Colonic mucosa (tissue), 4 donors: ENCODE results near the gene C4orf54. TPM values are rescaled to one million over a fixed set of nuclear protein-coding genes. Genes with fewer than 3 reads are reported as not detected.

ENCODE experiments used
- DNase-seq: peaks from one replicate; pipeline ENCODE4 v3.0.0-alpha.2; 2020
- H3K27ac ChIP-seq: fragments of 200-600 bp; one replicate; pipeline ENCODE4 v1.8.0; 2021
- H3K27me3 ChIP-seq: fragments of 200-600 bp; one replicate; pipeline ENCODE4 v1.8.0; 2021
- H3K36me3 ChIP-seq: fragments of 200-600 bp; one replicate; pipeline ENCODE4 v1.8.0; 2021
- H3K4me1 ChIP-seq: fragments of 200-600 bp; one replicate; pipeline ENCODE4 v1.8.0; 2021; ENCODE audit warnings: mild to moderate bottlenecking
- H3K4me3 ChIP-seq: fragments of 200-600 bp; one replicate; pipeline ENCODE4 v1.8.0; 2021
- H3K9ac ChIP-seq, 2 donors: one replicate each; pipeline ENCODE4 v1.7.0; 2013; ENCODE audit warnings: control low read depth in 2 of 2, low read depth in 2 of 2, low read length in 2 of 2
- H3K9me3 ChIP-seq: fragments of 200-600 bp; one replicate; pipeline ENCODE4 v1.8.0; 2021
- intact Hi-C: fragments of 100-400 bp; cut with DNase I; formaldehyde crosslinking; loops from one replicate; pipeline ENCODE4 v1.14.1; 2022
- total RNA-seq, 2 donors: library from RNA; stranded (reverse); fragmentation: NEBNext Ultra II Directional in 1 of 2; extraction: Animal tissue kit (Norgen Biotek cat#: 25700) in 1 of 2; gene quantifications; one replicate each; pipeline ENCODE4 v1.2.1, GENCODE V29; 2021
- TF ChIP-seq, protein P1 (sequence below): fragments of 200-600 bp; IDR thresholded peaks from one replicate; pipeline ENCODE4 v1.8.0; 2022; ENCODE audit warnings: antibody characterized with exemption, mild to moderate bottlenecking
- donor health status: healthy.
- donor health status: DM: no; HTN: no; CAD: no.
- donor health status: DM: no; HTN: no; CAD: no.

The C4orf54 gene
- total RNA-seq, 2 donors from 2014 or later, result 0.27 TPM; not detected in 1

DNA sequence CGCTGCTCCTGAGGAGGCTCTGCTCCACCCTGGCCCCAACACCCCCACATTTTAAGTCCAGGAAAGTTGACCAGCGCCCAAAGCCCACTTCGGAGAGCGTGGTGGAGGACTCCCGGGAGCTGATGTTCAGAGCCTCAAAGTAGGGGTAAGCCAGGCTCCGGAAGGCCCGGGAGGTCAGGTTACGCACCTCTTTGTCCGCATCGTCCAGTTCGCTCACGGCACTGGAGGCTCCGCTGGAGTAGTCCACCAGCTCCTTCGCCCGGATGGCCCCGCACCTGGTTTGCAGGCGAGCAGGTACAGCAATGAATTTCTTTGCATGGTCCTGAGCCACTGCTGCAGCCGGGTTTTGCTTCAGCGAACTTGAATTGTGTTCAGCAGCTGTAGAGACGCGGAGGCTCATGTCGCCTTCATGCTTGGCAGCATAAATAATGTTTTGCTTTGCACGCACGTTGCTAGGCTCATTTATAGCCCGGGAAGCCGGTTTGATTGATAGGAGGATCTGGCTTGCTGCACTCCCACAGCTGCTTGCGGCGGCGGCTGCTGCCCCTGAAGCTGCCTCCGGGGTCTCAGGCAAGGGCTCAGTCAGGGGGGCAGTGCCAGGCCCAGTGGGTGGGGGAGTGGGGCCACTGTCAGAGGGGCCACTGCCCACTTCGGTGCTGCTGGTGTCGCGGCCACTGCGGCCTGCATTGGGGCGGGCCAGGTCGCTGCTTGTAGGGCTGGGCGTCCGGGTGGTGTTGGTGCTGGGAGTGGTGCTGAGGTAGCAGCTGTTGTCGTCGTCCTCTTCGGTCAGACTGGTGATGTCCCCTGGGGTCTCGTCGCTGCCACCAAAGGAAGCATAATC is 4.8 kb downstream of the C4orf54 start:
- Histone ChIP-seq H3K36me3 (no peaks in the 10 kb centered on the region), H3K4me3 (no peak overlapping the region), H3K4me1 (no peaks in the 10 kb centered on the region), H3K9me3 (no peaks in the 10 kb centered on the region), H3K27ac (no peak overlapping the region), H3K9ac (no peak overlapping the region), H3K27me3 (no peaks in the 10 kb centered on the region)
- intact Hi-C loops, result no loop called here
- TF ChIP-seq, protein P1, sequence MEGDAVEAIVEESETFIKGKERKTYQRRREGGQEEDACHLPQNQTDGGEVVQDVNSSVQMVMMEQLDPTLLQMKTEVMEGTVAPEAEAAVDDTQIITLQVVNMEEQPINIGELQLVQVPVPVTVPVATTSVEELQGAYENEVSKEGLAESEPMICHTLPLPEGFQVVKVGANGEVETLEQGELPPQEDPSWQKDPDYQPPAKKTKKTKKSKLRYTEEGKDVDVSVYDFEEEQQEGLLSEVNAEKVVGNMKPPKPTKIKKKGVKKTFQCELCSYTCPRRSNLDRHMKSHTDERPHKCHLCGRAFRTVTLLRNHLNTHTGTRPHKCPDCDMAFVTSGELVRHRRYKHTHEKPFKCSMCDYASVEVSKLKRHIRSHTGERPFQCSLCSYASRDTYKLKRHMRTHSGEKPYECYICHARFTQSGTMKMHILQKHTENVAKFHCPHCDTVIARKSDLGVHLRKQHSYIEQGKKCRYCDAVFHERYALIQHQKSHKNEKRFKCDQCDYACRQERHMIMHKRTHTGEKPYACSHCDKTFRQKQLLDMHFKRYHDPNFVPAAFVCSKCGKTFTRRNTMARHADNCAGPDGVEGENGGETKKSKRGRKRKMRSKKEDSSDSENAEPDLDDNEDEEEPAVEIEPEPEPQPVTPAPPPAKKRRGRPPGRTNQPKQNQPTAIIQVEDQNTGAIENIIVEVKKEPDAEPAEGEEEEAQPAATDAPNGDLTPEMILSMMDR, result no peak
- DNase-seq, result no peak

DNA sequence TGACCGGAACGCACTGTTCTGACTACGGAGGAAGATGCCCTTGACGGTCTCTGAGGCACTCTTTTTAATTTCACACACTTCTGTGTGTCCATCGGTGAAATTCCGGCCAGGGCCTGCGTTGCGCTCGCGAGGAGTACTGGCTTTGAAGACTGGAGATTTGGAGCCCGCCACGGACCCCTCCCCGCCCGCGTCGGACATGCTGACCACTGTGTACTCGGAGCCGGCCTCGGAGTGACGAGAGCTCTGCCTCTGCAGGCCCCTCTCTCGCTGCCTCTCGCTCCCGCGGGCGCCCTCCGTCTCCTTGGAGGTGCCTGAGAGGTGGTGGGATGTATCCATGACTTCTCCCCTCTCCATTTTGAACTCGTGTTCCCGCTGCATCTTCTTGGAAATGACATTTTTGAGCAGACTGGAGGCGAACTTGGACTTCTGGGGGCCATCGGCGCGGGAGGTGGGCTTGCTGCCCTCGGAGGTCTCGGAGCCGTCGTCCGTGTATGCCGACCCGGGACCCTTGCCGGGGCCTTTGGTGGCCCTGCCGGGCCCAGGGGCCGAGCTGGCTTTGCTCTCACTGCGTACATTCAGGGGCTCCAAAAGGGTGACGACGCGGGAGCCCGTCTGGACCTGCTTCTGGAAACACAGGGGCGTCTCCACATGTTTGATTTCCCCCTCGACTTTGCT is 5.7 kb downstream of the C4orf54 start:
- Histone ChIP-seq H3K9ac (no peak overlapping the region), H3K27ac (no peak overlapping the region), H3K36me3 (no peaks in the 10 kb centered on the region), H3K4me1 (no peaks in the 10 kb centered on the region), H3K27me3 (no peaks in the 10 kb centered on the region), H3K4me3 (no peak overlapping the region), H3K9me3 (no peaks in the 10 kb centered on the region)
- intact Hi-C loops, result no loop called here
- DNase-seq, result no peak
- TF ChIP-seq, protein P1, result no peak

DNA sequence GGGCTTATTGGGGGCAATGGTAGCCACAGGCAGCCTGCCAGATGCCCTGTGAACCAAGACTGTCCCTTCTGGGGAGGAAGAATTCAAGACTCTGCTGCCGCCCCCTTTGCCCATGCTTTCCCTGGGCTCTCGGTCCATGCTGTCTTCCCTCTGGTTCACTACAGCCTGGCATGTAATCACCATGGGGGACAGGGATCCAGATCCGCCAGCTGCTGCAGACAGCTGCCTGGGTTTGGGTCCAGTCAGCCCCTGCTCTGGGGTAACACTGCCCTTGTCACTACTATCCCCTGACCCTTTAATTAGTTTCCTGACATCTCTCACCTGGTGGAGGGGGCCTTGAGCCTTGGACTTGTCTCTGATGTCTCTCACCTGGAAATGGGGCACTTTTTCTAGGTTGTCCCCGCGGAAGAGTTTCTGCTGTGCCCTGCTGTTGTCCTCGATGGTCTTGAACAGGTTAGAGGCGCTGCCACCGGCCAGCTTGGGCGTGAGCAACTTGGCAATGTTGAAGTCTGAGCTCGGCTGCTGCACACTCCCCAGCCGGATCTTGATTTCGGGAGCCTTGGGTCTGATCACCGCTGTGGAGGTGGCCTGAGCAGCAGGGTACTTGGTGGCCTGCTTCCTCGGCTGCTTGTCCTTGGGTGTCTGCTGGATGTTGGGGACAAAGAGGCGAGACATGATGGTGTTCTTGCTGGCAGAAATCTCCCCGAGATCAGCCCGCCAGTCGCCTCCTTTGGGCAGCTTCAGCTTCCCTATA is 6.4 kb downstream of the C4orf54 start:
- TF ChIP-seq, protein P1, result no peak
- H3K27ac ChIP-seq, result no peak overlapping the region
- intact Hi-C loops, result no loop called here
- no peak overlapping the region for H3K9ac ChIP-seq
- H3K36me3 ChIP-seq, result no peaks in the 10 kb centered on the region
- no peaks in the 10 kb centered on the region for H3K4me1 ChIP-seq
- H3K4me3 ChIP-seq, result no peak overlapping the region
- H3K27me3 ChIP-seq, result no peaks in the 10 kb centered on the region
- no peak for DNase-seq
- no peaks in the 10 kb centered on the region for H3K9me3 ChIP-seq

DNA sequence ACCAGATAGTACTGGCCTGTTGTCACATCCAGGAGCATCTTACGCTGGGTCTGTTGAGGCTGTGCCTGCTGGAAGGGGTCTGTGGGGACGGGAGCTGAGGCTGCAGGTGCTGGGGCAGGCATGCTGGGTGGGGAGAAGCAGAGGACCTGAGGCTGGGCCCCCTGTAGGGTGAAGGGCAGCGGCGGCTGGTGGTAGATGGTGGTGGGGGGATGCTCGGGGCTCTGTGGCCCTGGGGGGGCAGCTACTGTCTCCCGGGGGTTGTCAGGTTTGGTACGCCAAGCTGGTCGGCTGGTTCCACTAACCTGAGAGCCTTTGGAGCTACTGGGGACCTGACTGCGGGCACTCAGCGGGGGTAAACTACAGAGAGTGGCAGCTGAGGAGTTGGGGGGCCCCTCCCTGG is 7.8 kb downstream of the C4orf54 start:
- DNase-seq, result no peak

DNA sequence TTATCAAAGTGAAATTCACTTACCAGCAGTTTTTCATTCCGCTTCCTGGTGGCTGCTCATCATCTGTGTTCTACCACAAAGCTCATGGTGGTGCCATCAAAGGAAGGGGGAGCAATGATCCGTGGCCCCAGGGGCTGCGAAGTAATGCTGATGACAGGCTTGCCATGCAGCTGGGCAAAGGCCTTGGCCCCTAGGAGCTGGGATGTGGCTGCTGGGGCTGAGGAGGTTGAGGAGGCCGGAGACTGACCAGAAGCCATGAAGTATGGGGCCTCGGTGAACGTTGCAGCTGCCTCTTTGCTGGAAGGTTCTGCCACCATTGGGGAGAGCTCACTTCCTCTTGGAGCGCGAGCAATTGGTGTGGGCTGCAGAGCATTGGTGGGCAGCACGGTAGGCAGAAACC is 8.4 kb downstream of the C4orf54 start:
- Histone ChIP-seq H3K36me3 (no peaks in the 10 kb centered on the region), H3K4me3 (no peak overlapping the region), H3K9ac (no peak overlapping the region), H3K27ac (no peak overlapping the region), H3K4me1 (no peaks in the 10 kb centered on the region), H3K27me3 (no peaks in the 10 kb centered on the region), H3K9me3 (no peaks in the 10 kb centered on the region)
- TF ChIP-seq, protein P1, result no peak
- intact Hi-C loops, result no loop called here
- no peak for DNase-seq

More for the DNA sequence above, 7.8 kb downstream of the C4orf54 start:
- Histone ChIP-seq H3K4me1 (no peaks in the 10 kb centered on the region), H3K27me3 (no peaks in the 10 kb centered on the region), H3K4me3 (no peak overlapping the region), H3K9me3 (no peaks in the 10 kb centered on the region), H3K27ac (no peak overlapping the region), H3K36me3 (no peaks in the 10 kb centered on the region), H3K9ac (no peak overlapping the region)
- TF ChIP-seq, protein P1, result no peak
- intact Hi-C loops, result no loop called here
